Tibial artery (tissue), 4 donors: ENCODE results near the gene BZW1.
A peak's percentile ranks its signal among the peaks of the same experiment; 100 is the strongest.

Experiments used
- DNase-seq, 2 donors: peaks; one replicate each; pipeline ENCODE4 v3.0.0-alpha.2; 2019
- H3K27ac ChIP-seq, 2 donors: fragments of 200-600 bp; sonication (generic) in 1 of 2; 1 replicate in 1 of 2; 2 replicates in 1 of 2; pipeline ENCODE4 v1.5.1; 2018 to 2019; ENCODE audit warnings: mild to moderate bottlenecking in 1 of 2
- H3K27me3 ChIP-seq, 2 donors: fragments of 200-600 bp; sonication (generic) in 1 of 2; one replicate each; pipeline versions ENCODE4 v1.5.1 to v1.6.0; 2016 to 2019
- H3K36me3 ChIP-seq, 3 donors: fragments of 200-600 bp; sonication (generic) in 2 of 3; one replicate each; pipeline ENCODE4 v1.5.1; 2016 to 2019; ENCODE audit warnings: mild to moderate bottlenecking in 2 of 3
- H3K4me1 ChIP-seq, 4 donors: fragments of 200-600 bp; sonication (generic) in 2 of 4; 1 replicate in 3 of 4; 2 replicates in 1 of 4; pipeline ENCODE4 v1.5.1; 2016 to 2019
- H3K4me3 ChIP-seq, 2 donors: fragments of 200-600 bp; sonication (generic) in 1 of 2; 1 replicate in 1 of 2; 2 replicates in 1 of 2; pipeline ENCODE4 v1.5.1; 2018 to 2019; ENCODE audit warnings: mild to moderate bottlenecking in 2 of 2
- H3K9me3 ChIP-seq, 3 donors: fragments of 200-600 bp; sonication (generic) in 1 of 3; one replicate each; pipeline ENCODE4 v1.5.1; 2016 to 2019
- intact Hi-C: fragments of 100-400 bp; cut with DNase I; formaldehyde crosslinking; loops from one replicate; pipeline ENCODE4 v1.15.0; 2023; ENCODE audit warnings: low total_unique reads
- TF ChIP-seq, protein P1 (sequence below), 2 experiments: fragments of 200-600 bp in 1 of 2; fragments of 450-650 bp in 1 of 2; IDR thresholded peaks; one replicate each; pipeline ENCODE4 v1.5.1; 2017 to 2019; ENCODE audit warnings: antibody characterized with exemption in 2 of 2, mild to moderate bottlenecking in 1 of 2, moderate library complexity in 1 of 2

Gene BZW1

DNA sequence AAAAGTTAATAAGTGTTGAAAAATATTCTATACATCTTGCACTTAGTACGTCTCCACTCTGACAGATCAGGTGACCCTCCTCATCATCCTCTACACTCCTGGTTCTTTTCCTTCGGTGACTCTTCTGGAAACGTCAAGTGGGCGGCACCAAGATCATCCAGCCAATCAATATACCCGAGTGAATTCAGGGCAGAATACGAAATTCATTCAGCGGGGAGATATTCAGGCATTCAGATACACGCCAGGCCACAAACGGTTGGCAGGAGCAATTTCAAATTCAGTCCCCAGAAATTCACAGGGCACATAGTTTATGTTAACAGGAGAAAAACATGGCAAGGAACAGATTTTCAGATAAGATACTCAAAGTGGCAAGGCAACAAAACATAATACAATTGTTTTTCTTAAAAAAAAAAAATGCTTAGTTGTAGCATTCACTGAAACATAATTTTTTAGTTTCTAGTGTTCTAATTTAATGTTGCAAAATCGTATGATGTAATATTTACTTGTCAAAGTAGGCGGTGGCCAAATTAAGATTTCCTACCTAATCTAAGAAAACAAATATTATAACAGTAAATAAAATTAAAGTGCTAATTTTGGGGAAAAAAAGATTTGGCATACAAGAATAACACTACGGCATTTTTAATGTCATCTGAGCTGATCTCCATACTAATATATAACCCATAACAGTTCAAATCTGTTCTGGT, 48.5 kb downstream of the BZW1 start:
- H3K9me3 ChIP-seq: no peaks in the 10 kb centered on the region
- peaks cover 44 to 51% (median 49%) of the 10 kb centered on the region in 3 donors for H3K36me3 ChIP-seq
- intact Hi-C loops: loop anchor here (5.0 kb wide), 1 partner anchor 48 kb away; the partner anchor contains the start of gene BZW1
- TF ChIP-seq, protein P1, sequence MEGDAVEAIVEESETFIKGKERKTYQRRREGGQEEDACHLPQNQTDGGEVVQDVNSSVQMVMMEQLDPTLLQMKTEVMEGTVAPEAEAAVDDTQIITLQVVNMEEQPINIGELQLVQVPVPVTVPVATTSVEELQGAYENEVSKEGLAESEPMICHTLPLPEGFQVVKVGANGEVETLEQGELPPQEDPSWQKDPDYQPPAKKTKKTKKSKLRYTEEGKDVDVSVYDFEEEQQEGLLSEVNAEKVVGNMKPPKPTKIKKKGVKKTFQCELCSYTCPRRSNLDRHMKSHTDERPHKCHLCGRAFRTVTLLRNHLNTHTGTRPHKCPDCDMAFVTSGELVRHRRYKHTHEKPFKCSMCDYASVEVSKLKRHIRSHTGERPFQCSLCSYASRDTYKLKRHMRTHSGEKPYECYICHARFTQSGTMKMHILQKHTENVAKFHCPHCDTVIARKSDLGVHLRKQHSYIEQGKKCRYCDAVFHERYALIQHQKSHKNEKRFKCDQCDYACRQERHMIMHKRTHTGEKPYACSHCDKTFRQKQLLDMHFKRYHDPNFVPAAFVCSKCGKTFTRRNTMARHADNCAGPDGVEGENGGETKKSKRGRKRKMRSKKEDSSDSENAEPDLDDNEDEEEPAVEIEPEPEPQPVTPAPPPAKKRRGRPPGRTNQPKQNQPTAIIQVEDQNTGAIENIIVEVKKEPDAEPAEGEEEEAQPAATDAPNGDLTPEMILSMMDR (IDR thresholded peaks at IDR 0.05): no peak
- H3K4me3 ChIP-seq: peak overlapping the region; percentile 90 to 95
- H3K4me1 ChIP-seq: peaks cover 0 to 69% (median 29%) of the 10 kb centered on the region in 4 donors
- H3K27me3 ChIP-seq: no peaks in the 10 kb centered on the region
- peak in 1 of 2 donors; percentile 52 for DNase-seq
- H3K27ac ChIP-seq: peak overlapping the region; percentile 100

- intact Hi-C loops: loop anchor here (5.0 kb wide), 1 partner anchor 49 kb away; the partner anchor contains the start of gene BZW1
- DNase-seq: no peak
- Histone ChIP-seq H3K9me3 (no peaks in the 10 kb centered on the region), H3K4me3 (peak overlapping the region; percentile 90 to 95), H3K36me3 (peaks cover 30 to 36% (median 35%) of the 10 kb centered on the region in 3 donors), H3K27ac (peak overlapping the region; percentile 100), H3K27me3 (no peaks in the 10 kb centered on the region), H3K4me1 (peaks cover 0 to 61% (median 34%) of the 10 kb centered on the region in 4 donors)
- TF ChIP-seq, protein P1 (IDR thresholded peaks at IDR 0.05): no peak
Observed at GRCh38 chr2:200861617-200862155, 50.0 kb downstream of the BZW1 start.

- peaks cover 21 to 28% (median 26%) of the 10 kb centered on the region in 3 donors for H3K36me3 ChIP-seq
- TF ChIP-seq, protein P1 (IDR thresholded peaks at IDR 0.05): no peak
- no peaks in the 10 kb centered on the region for H3K9me3 ChIP-seq
- intact Hi-C loops: loop anchor here (5.0 kb wide), 1 partner anchor 50 kb away; the partner anchor contains the start of gene BZW1
- H3K4me1 ChIP-seq: peaks cover 0 to 58% (median 34%) of the 10 kb centered on the region in 4 donors
- H3K27me3 ChIP-seq: no peaks in the 10 kb centered on the region
- H3K4me3 ChIP-seq: peak overlapping the region; percentile 90 to 95
- H3K27ac ChIP-seq: peak overlapping the region; percentile 100
- peak in 1 of 2 donors; percentile 57 for DNase-seq
Observed at GRCh38 chr2:200862532-200863000, 50.9 kb downstream of the BZW1 start.

DNA sequence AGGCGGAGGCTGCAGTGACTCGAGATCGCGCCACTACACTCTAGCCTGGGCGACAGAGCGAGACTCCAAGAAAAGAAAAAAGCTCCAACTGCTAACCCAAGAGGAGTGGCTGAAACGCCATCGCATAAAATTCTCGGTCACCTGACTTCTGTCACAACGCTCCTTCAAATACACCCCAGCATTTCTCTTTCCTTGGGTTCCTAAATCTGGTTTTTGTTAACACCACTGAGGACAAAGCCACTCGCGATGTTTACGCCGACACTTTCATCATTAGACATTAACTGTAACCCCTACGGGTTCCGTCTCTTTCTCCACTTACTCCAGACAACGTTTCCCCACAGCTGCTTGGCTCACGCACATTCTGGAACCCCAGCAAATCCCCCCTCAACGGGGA, 52.1 kb downstream of the BZW1 start:
- Histone ChIP-seq H3K4me1 (peaks cover 0 to 46% (median 23%) of the 10 kb centered on the region in 4 donors), H3K9me3 (no peaks in the 10 kb centered on the region), H3K27me3 (no peaks in the 10 kb centered on the region), H3K27ac (peak overlapping the region; percentile 100), H3K4me3 (peak overlapping the region; percentile 90 to 95), H3K36me3 (peaks cover 9 to 16% (median 14%) of the 10 kb centered on the region in 3 donors)
- DNase-seq: no peak
- intact Hi-C loops: loop anchor here (5.0 kb wide), 1 partner anchor 51 kb away; the partner anchor contains the start of gene BZW1
- TF ChIP-seq, protein P1 (IDR thresholded peaks at IDR 0.05): no peak

- Histone ChIP-seq H3K4me1 (peaks cover 0 to 40% (median 16%) of the 10 kb centered on the region in 4 donors), H3K9me3 (no peaks in the 10 kb centered on the region), H3K4me3 (peak within 1 kb of the TSS; percentile 90 to 95), H3K36me3 (peaks cover 3 to 9% (median 8%) of the 10 kb centered on the region in 3 donors), H3K27ac (peak within 1 kb of the TSS; percentile 100), H3K27me3 (no peaks in the 10 kb centered on the region)
- intact Hi-C loops: loop anchor here (5.0 kb wide), 1 partner anchor 52 kb away; the partner anchor contains the start of gene BZW1
- peak; percentile 96 to 98 for DNase-seq
- TF ChIP-seq, protein P1 (IDR thresholded peaks at IDR 0.05): no peak
Observed at GRCh38 chr2:200864176-200865034, 52.7 kb downstream of the BZW1 start, which contains the start of gene CLK1. CLK1 (minus strand) TSS chr2:200864658; CDS start chr2:200861862, 2,796 bp downstream.
